GM21360 (cell line): ENCODE results near the gene SRPK2.
A peak's percentile ranks its signal among the peaks of the same experiment; 100 is the strongest.
"Not testable (repeated sequence)": the region's sequence is repeated elsewhere in the genome, so short reads cannot be mapped to it uniquely, and the experiment has no call there.

ENCODE experiments used
- ATAC-seq: cut with Tn5 transposase; IDR thresholded peaks from one replicate; pipeline ENCODE4 v1.9.1; 2021; ENCODE audit warnings: mild to moderate bottlenecking, moderate library complexity; ENCODE audit not compliant: unreplicated experiment

SRPK2 gene

DNA sequence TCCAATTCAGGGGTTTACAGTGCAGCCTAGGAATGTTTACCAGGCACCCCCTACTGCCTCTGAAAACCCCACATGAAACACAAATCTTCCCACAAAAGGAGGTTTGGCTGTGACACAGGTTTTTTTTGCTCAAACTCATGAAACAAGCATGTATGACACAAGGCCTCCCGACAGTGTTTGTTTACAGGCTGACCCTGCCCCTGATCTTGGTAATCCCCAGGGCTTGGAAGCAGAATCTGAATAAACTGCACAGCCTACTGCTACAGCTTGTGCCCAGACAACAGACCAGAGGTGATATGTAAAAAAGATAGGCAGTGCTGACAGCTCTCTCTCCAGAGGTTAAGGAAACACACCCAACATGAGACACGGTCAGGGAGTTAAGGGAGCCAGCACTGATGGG, 190.5 kb downstream of the SRPK2 start:
- ATAC-seq: no peak

DNA sequence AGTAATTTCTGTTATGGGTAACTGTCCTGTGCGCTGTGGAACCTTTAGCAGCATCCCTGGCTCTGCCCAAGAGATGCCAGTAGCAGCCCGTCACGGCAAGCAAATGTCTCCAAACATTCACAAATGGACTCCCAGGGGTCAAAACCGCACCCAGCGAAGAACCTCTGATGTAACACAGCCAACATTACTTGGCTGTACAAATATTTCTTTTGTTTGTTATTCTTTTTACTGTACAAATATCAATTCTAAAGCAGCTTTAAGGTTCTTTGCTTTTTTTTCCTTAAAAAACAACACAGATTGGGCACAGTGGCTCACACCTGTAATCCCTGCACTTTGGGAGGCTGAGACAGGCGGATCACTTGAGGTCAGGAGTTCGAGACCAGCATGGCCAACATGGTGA, 192.2 kb downstream of the SRPK2 start:
- ATAC-seq: no peak

DNA sequence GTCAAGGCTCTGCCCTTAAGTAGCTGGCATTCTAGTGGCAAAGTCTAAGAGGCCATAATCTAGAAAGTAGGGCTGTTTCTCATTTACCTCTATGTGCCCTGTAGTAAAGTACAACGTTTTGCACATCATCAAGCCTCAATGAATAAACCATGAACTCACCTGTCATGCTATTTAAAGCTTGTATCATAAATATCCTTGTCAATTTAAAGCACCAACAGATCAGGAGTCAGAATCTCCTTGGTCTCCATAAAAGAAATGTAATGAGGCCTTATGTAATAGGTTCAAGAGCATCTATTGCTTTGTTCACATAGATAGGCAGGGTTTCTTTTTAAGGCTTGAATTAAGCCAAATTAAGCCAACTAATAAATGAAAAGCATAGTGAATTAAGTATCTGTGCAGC, 192.8 kb downstream of the SRPK2 start:
- ATAC-seq: no peak

DNA sequence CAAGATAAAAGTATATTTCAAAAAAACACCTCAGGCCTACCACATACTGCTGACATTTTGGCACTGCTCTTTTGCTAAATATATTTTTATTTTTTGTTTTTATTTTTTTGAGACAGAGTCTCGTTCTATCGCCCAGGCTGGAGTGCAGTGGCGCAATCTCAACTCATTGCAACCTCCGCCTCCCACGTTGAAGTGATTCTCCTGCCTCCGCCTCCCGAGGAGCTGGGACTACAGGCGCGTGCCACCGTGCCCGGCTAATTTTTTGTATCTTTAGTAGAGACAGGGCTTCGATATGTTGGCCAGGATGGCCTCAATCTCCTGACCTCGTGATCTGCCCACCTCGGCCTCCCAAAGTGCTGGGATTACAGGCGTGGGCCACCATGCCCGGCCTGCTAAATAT, 193.8 kb downstream of the SRPK2 start:
- not testable (repeated sequence) for ATAC-seq

DNA sequence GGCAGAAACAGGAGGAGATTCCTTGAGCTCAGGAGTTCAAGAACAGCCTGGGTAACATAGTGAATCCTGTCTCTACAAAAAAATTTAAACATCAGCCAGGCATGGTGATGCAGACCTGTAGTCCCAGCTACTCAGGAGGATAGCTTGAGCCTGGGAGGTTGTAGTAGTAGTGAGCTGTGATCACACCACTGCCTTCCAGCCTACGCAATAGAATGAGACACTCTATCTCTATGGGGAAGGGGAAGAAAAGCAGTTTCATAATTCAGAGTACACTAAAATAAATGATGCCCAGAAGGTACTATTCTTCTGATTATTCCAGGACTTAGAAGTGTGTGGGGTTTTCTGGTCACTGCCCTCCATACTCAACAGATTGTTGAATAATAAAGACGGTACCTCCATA, 197.4 kb downstream of the SRPK2 start:
- ATAC-seq: peak; percentile 48

DNA sequence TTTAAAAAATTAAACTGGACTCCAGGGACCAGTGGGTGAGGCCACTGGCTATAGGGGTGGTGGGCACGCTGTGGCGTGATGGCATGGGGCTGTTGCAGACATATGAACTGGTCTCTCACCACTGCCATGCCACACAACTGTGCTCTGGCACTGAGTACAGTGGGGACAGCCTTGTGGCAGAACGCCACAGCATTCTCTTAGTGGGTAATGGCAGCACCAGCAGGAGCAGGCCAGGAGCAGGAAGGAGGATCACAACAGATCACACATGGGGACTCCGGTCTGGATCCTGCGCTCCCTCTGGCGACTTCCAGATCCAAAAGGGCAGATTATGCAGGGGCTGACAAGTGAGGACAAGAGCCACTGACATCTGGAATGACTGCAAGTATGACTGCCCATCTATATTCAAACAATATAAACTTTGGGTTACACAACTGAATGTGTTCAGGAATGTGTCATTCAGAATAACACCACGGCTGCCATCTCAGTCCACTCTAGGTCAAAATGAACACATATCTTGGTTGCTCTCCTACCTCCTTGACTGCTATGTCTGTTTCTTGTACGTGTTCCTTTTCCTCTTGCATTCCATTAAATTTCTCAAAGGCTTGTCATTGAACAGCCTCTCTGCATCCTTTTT, 198.7 kb downstream of the SRPK2 start:
- ATAC-seq: no peak

DNA sequence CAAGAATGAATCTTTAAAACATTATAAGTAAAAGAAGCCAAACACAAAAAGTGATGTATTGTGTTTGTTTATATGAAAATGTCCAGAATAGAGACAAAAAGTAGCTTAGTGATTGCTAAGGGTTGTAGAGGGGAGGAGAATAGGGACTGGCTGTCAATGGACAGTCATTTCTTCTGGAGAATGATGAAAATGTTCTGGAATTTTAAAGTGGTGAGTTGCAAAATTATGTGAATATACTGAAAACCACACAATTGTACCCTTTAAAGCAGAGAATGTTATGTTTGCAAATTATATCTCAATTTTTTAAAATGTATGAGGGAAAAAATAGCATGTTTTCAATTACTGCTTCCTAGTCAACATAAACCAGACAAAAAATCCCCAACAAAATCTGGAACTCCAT, 200.5 kb downstream of the SRPK2 start:
- no peak for ATAC-seq

DNA sequence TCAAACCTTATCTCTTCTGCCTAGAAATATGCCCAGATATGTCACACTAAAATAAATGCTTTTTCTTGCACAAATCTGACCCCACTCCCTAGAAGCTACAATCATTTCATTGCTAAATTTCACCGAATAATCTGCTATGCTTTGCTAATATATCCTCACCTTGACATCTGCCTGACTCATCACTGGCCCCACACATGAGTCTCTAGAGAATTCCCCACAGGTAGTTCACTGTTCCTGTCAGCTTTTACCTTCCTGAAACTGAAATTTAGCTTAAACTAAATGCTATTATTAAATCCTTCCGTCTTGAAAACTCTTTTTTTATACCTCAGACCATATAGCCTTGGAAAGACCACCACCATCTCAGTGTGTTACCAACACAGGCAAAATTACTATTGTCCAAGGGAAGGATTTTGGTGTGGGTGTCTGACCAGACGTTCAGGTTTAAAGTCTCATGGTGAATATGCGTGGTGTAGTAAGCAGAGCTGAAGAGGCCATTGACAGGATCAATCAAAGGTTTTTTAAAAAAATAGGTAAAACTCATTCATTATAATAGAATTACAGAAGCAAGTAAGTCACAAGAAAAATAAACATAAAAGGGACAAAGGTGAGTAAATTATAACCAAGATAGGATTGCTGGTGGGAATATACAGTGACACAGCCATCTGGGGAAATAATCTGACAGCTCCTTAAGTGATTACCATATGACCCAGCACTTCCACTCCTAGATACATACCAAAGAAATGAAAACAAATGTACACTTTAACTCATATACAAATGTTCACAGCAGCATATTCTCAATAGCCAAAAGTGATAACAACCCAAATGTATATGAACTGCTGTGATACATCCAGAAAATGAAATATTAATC, 201.2 kb downstream of the SRPK2 start:
- ATAC-seq: peak; percentile 48

DNA sequence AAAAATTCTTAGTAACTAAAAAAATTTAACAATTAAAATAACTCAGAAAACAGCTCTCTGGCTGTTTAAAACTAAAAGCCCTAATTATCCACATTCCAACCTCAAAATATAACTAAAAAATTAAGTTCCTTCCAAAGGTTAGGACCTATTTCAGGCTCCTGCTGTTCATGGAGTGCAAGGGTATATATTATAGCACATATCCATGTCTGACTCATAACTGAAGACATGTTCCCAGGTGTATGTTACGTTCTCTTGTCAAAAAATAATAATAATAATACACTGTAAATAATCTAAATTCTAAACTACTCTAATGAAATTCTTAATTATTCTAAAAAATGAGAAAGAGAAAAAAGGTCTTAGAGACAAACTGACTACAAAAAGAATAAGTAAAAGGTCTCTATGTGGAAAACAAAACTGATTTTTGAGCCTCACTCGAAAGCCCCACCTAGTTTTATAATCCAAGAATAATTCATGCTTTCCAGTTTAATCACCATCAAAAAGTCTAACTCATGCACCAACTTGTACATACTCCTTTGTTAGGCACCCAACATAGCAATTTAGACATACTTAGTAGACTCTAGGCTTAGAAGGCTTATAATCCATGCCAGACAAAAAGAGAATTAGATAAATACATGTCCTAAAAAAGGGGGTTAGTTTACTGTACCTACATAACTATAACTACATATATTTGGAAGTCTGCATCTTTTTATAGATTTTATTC, 203.3 kb downstream of the SRPK2 start:
- ATAC-seq: no peak

DNA sequence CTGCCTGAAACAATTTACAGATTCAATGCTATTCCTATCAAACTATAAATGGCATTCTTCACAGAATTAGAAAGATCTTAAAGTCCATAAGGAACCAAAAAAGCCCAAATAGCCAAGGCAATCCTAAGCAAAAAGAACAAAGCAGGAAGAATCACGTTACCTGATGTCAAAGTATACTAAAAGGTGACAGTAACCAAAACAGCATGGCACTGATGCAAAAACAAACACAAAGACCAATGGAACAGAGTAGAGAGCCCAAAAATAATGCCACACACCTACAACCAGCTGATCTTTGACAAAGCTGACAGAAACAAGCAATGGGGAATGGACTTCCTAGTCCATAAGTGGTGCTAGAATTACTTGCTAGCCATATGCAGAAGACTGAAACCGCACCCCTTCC, 208.7 kb downstream of the SRPK2 start:
- no peak for ATAC-seq

DNA sequence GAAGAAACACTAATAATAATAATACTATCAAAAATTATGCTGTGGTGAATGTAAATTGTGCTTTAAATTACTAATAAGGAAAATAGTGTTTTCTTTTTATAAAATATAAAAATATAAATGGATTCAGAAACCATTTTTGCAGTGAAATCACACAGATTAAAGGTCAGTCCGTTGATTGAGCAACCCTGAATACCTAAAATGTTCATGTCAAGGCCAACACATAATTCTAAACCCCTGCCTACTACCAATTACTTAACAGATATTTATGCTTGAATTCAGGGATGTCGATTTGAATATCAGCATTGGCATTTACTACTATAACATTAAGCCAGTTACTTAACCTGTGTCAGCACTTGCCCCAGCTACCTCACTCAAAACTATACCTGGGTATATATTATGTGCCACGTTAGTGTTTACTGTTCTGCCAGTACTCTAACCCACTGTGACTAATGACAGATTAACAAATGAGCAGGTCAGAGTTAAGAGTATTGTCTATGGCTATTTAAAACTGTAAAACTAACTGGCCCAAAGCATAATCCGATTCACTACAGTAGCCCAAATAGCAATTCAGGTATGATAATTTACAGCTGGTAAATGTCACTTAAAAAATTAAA, 209.7 kb downstream of the SRPK2 start:
- no peak for ATAC-seq

DNA sequence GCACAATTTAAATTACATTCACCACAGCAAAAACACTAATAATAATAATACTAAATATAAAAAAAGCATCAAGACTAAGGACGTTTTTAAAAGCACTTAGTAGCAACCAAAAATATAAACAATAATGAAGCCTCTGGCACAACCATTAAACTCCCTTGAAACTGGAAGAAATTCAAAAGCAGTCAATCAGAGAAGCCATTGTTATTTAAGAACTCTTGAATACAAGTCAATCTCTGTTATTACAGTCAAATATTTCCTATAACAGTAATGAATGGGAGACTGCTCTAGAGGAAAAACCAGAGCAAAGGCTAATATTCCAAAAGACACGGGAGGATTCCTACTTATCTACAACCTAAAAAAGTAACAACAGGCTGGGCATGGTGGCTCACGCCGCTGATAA, 210.5 kb downstream of the SRPK2 start:
- ATAC-seq: no peak

DNA sequence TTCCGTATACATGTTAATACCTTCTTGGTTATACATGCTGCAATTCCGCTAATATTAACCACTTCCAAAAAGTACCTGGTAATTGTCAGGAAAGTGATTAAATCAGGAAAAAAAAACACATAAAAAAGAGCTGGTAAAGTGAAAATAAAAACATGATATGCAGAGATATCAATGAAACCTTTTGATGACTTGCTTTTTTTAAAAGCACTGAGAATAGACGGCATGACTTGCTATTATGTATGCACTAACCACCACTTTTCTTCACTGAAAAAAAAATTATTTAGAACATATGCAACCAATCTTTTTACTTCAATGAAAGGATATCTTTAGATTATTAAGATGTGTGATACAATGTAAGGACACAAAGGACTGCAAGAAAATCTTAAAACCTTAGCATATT, 211.7 kb downstream of the SRPK2 start:
- ATAC-seq: no peak

DNA sequence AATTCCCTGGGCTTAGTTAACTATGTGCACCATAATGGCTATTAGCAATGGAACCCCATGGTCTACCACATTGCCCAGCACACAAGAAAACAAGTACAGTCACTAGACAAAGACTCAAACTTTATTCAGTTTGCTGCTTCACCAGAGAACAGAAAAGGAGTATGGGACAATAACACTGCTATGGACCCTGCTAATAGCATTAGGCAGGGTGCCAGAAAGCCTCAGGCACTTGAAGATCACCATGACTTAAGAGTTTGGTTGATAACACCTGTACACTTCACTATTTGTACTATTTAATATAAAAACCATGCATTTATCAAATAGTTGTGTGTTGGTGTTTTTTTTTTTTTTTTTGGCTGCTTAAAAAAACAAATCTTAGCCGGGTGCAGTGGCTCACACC, 215.1 kb downstream of the SRPK2 start:
- ATAC-seq: no peak

DNA sequence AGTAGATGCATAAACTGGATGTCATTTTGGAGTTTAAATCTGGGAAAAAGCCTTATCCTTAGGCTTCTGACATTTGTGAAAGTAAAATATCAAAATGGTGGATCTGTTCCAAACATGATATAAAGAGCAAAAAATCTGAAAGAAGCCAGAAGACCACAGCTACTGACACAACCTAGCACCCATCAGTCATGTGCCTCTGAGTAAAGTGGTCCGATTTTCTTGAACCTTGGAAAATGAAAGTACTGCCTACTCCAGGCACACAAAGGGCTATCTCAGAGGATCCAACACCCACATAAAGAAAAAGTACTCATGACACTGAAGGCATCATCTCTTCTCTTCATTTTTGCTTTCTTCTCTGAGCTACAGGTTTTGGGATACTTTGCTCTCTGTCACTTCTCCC, 224.0 kb downstream of the SRPK2 start:
- ATAC-seq: no peak

DNA sequence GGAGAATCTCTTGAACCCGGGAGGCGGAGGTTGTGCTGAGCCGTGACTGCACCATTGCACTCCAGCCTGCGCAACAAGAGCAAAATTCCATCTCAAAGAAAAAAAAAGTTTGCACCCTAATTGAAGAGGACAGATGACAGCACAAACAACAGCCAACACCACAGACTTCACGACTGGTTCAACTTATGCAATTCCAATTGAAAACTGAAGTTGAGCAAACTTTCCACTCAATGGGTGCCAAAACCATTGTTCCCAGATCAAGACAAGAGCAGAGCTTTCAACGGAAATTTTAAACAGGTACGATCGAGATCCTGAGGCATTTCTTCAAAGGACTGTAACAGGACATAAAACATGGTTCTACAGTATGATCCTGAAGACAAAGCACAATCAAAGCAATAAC, 225.0 kb downstream of the SRPK2 start:
- no peak for ATAC-seq

DNA sequence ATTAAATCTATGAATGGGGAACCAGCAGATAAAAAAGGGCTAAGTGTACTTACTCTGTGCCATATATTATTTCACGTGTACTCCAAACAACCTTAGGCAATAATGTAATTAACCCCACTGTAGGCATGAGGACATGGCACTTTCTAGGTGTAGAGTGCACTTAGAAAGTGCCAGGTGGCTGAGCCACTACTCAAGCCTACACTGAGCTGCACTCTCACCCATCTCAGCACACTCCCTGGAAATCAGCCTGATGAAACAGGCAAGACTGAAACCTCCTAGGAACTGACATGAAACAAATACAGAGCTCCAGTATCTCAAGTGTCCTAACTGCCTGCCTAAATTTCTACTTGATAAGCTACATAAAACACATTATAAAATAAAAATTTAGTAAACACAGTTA, 227.4 kb downstream of the SRPK2 start:
- no peak for ATAC-seq

DNA sequence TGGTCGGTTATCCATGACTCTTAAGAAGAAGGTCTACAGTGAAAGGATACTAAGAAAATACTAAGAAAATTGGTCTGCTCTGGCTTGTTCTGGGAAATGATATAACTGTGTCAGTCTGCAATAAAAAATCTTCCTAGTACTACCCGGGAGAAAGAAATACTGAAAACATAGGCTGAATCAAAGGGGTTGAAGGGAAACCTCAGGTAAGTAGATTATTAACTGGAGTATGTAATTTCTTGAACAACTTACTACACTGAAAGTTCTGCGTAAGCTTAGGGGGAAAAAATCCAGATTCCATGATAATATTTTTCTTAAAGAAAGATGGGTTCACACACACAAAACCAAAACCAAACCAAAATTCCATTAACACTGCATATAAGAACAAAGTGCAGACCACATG, 231.4 kb downstream of the SRPK2 start:
- no peak for ATAC-seq

DNA sequence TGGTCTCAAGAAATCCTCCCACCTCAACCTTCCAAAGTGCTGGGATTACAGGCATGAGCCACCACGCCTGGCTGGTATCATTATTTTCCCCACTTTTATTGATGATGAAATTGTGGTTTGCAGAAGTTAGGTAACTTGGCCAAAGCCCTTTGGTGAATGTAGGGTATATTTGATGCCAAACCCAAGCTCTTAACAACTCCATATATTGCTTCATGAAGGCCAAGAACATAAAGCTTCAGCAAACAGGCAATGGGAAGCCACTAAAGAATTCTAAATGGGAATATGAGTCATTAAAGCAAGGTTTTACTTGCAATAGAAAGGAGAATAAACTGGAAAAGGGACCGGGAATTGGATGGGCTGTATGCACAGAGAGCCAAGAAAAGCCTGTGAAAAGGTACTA, 232.0 kb downstream of the SRPK2 start:
- ATAC-seq: no peak

DNA sequence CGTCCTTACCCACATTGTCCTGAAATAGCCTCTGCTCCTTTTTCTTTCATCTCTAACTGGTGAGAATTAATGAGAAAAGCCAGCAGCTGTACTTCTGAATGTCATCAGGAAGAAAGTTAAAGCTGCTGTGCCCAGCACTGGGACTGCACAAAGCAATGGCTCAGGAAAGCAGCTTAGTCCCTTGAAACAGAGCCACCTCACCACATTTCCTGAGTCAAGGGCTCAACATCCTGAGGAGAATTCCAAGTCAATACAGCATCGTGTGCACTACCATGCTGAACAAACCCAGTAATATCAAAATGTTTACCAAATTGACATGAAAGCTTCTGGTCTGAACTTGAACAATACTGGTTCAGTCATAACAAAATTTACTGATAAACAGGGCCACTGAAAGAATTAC, 234.6 kb downstream of the SRPK2 start:
- no peak for ATAC-seq

DNA sequence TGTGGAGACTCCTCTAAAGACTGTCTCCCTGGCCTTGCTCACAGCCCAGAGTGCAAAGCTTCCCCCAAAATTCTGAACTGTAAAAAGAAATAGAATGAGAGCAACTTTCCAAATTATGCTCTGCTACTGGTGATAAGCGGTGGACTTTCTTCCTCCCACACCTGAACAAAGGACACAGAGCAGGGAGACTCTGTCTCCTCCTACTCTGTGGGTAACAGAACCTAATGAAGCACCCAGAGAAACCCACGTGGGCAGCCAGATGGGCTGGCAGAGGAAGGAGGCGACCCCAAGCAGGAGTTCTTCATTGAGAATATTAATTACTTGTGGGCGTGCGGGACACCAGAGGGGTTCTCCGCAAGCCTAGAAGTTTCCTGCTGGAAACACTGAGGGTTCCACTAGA, 235.2 kb downstream of the SRPK2 start:
- ATAC-seq: no peak

DNA sequence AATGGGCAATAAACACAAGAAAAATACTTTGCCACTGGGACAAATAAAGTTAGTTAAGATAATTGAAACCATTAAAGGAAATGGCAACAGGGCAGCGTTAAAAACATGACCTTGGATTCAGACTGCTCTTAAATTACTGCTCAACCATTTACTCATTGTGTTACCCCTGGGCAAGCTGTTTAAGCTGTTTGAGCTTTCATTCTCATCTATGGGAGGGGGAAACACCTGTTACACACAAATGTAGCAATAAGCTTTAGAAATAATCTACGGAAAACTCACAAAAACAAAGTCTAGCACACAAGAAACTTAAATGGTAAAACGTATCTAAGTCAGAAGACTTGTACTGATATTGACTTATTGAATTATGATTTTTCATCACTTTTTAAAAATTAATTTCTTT, 237.6 kb downstream of the SRPK2 start:
- ATAC-seq: no peak
